Measurements from ENCODE around the gene PRAMEF12.
"Not testable (repeated sequence)": the region's sequence is repeated elsewhere in the genome, so short reads cannot be mapped to it uniquely, and the experiment has no call there.

Gene PRAMEF12

GRCh38 chr1:12773438-12773837 is at the start of gene PRAMEF12:
Gene PRAMEF12, plus strand, starts transcription at chr1:12773738. Its CDS starts 1,130 bp downstream, at chr1:12774868.
- DNase-seq: no peak

GRCh38 chr1:12728391-12728790 is 45.1 kb upstream of the PRAMEF12 start:
- no peak for DNase-seq

DNA sequence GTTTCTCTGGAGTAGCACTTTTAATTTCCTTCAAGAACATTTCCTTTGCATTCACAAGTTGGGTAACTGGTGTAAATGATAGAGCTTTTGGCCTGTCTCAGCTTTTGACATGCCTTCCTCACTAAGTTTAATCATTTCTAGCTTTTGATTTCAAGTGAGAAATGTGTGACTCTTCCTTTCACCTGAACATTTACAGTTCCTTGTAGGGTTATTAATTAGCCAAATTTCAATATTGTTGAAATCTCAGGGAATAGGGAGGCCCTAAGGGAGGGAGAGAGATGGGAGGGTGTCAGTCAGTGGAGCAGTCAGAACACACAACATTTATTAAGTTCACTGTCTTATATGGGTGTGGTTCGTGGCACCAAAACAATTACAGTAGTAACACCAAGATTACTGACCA is 43.4 kb upstream of the PRAMEF12 start:
- no peak for DNase-seq

- DNase-seq: not testable (repeated sequence)
These were observed 42.5 kb upstream of the PRAMEF12 start for GRCh38 chr1:12731084-12731483.

GRCh38 chr1:12734651-12735050 is 38.9 kb upstream of the PRAMEF12 start:
- no peak for DNase-seq

- DNase-seq: no peak
These were observed 34.6 kb upstream of the PRAMEF12 start for GRCh38 chr1:12738934-12739333.

GRCh38 chr1:12739613-12740012 is 33.9 kb upstream of the PRAMEF12 start:
- DNase-seq: no peak

GRCh38 chr1:12741946-12742345 is 31.6 kb upstream of the PRAMEF12 start:
- DNase-seq: no peak

DNA sequence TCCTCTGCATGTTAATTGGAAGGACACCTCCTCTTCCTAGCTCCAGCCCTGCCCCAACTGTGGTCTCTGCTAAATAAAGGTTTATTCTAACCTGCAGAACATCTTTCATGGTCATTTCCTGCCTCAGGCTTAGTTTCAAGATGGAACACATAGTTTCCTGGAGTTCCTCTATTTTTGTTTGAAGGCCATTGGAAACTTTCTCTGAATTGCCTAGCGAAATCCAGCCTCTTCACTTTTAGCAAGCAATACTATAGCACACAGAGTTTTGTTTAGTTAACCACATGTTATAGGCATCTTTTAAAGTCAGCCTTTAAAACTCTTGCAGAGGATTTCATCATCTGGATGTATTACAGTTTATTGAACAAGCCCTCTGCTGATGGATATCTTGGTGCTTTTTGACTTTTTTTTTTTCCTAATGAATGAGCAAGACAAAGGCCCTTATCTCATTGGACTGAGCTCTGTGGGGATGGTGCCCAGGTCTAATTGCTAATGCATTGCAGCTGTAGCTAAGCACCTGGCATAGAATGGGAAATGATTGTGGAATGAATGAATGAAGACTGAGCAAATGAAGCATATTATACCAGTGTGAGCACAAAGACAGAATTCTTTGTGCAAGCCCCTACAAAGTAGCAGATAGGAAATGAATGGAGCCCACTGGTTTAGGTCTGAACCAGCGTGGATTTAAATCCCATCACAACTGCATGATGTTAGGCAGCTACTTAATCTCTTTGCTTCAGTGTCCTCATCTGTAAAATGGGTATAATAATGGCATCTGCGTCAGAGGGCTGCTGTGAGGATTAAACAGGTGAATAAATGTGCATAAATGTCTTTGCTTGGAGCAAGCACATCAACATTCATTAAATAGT is 28.2 kb upstream of the PRAMEF12 start:
- no peak for DNase-seq

DNA sequence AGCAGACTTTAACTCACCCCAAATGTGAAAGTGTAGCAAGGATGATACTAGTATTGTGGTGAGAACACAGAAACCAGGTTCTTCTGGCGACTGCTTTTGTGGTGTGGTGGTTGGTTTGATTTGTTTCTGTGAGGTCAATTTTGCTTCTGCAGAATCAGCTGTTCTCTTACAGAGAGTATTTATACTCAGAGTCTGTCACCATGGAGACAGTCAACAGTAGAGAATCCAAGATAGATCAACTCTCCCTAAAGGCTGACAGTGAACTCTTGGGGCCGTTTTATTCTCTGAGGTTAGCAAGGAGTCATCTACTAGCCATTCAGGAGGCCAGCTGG is 27.6 kb upstream of the PRAMEF12 start, which contains the start of gene CFAP107:
CFAP107 (plus strand) TSS at position 209 of the 332 bp plus-strand sequence. CDS start 231 bp downstream, outside the sequence.
- no peak for DNase-seq

DNA sequence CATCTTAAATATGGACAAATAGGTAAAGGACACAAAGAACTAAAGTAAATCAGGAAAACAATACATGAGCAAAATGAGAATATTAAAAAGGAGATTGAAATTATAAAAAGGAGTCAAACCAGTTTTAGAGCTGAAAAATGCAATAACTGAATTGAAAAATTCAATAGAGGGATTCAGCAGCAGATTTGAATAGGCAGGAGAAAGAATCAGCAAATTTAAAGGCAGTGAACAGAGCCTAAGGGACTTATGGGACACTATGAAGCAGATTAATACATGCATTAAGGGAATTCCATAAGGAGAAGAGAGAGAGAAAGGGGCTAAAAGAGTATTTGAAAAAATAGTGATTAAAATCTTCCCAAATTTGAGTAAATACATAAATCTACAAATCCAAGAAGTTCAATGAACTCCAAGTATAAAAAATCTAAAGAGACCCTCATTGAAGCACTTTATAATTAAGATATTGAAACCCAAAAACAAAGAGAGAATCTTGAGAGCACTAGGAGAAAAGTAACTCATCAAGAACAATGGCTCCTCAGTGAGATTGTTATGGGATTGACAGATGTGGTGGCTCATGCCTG is 24.7 kb upstream of the PRAMEF12 start:
- DNase-seq: no peak

GRCh38 chr1:12754738-12755137 is 18.8 kb upstream of the PRAMEF12 start:
- no peak for DNase-seq

GRCh38 chr1:12756273-12756672 is 17.3 kb upstream of the PRAMEF12 start:
- no peak for DNase-seq

GRCh38 chr1:12756768-12757413 is 16.6 kb upstream of the PRAMEF12 start:
- DNase-seq: no peak

GRCh38 chr1:12757836-12758235 is 15.7 kb upstream of the PRAMEF12 start:
- no peak for DNase-seq

- DNase-seq: no peak
These were observed 13.2 kb upstream of the PRAMEF12 start for GRCh38 chr1:12760256-12760795.

DNA sequence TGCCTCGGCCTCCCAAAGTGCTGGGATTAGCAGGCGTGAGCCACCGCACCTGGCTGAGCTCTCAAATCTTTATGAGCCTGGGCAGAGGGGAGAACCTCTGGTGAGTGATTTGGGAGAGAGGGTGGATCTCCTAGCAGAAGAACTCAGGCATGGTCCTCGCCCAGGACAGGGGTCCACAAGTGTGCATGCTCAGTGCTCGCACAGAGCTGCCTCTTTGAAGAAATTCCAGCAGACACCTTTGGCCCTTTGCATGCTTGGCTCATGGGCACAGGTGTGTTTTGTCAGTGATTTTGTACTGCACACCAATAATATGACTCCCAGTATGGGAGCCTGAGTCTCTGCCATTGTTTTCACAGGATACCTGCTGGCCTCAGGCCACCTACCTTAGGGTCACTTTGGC is 11.8 kb upstream of the PRAMEF12 start:
- DNase-seq: no peak

DNA sequence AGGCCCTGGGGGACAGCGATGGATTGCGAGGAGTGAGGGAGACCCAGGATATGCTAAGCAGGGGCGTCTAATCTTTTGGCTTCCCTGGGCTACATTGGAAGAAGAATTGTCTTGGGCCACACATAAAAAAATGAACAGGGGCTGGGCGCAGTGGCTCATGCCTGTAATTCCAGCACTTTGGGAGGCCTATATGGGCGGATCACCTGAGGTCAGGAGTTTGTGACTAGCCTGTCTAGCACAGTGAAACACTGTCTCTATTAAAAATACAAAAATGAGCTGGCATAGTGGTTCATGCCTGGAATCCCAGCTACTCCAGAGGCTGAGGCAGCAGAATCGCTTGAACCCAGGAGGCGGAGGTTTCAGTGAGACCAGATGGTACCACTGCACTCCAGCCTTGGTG is 10.8 kb upstream of the PRAMEF12 start:
- no peak for DNase-seq

DNA sequence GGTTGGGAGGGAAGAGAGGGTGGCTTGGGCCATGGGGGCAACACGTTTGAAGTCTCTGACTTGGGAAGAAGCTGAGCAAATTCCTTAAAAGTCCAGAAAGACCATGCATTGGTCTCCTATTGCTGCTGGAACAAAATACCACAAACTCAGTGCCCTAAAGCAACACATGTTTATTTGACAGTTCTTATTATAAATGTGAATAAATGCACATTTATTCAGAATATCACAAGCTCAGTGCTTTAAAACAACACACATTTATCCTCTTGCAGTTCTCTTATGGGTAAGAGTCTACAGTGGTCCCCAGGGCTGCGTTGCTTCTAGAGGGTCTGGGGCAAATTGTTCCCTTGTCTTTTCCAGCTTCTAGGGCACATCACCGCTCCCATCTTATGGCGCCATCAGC is 10.1 kb upstream of the PRAMEF12 start:
- DNase-seq: no peak

- DNase-seq: no peak
These were observed 9.5 kb upstream of the PRAMEF12 start for GRCh38 chr1:12764016-12764415.

- DNase-seq: no peak
These were observed 4.5 kb upstream of the PRAMEF12 start for GRCh38 chr1:12769031-12769430.

GRCh38 chr1:12769976-12770505 is 3.5 kb upstream of the PRAMEF12 start:
- DNase-seq: no peak

DNA sequence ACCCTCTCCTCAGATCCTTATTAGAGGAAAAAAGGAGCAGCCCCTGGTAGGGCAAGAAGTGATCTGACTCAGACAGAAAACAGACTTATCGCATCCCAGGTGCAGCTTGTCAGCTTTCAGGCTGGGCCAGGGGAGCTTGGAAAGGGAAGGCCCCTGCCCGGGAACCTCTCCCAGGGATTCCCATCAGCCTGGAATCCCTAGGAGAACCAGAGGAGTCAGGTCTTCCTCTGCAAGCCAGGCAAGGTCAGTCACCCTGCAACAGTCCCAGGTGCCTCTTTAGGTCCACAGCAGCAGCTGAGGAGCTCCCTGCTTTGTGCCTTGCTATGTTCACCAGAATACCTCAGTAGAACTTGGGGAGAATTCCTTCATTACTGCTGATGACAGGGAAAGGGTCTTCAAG is 2.9 kb upstream of the PRAMEF12 start:
- DNase-seq: no peak
